Thyroid gland (tissue), 4 donors: ENCODE data around the gene ERG.

Experiments
- POLR2A ChIP-seq, 2 donors: fragments of 450-650 bp; IDR thresholded peaks; one replicate each; pipeline ENCODE4 v1.6.1; 2017; ENCODE audit warnings: antibody characterized with exemption in 2 of 2, mild to moderate bottlenecking in 2 of 2, moderate library complexity in 1 of 2
- TF ChIP-seq, protein P1 (sequence below), 6 experiments: fragments of 200-600 bp in 3 of 6; fragments of 450-650 bp in 3 of 6; sonication (generic) in 3 of 6; IDR thresholded peaks; one replicate each; pipeline ENCODE4 v1.5.1; 2016 to 2019; ENCODE audit warnings: antibody characterized with exemption in 6 of 6, mild to moderate bottlenecking in 2 of 6, inconsistent platforms in 1 of 6, moderate library complexity in 1 of 6

DNA sequence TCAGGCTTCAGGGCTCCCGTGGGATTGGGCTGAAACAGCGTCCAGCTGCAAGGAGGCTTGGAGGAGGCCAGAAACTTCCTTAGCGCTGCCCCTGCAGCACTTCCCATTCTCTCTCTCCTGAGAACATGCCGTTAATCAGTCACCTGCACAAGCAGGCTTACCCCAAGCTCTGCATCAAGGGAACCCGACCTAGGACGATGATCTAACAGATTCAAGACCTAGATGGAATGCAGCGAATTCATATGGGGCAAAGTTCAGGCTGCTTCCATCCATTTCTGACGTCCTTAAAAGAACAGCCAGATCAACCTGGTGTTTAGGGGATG, 114.1 kb downstream of the ERG start:
- TF ChIP-seq POLR2A (IDR thresholded peaks at IDR 0.05): no peak
- TF ChIP-seq, protein P1, sequence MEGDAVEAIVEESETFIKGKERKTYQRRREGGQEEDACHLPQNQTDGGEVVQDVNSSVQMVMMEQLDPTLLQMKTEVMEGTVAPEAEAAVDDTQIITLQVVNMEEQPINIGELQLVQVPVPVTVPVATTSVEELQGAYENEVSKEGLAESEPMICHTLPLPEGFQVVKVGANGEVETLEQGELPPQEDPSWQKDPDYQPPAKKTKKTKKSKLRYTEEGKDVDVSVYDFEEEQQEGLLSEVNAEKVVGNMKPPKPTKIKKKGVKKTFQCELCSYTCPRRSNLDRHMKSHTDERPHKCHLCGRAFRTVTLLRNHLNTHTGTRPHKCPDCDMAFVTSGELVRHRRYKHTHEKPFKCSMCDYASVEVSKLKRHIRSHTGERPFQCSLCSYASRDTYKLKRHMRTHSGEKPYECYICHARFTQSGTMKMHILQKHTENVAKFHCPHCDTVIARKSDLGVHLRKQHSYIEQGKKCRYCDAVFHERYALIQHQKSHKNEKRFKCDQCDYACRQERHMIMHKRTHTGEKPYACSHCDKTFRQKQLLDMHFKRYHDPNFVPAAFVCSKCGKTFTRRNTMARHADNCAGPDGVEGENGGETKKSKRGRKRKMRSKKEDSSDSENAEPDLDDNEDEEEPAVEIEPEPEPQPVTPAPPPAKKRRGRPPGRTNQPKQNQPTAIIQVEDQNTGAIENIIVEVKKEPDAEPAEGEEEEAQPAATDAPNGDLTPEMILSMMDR (IDR thresholded peaks at IDR 0.05): no peak
